ENCODE data around the gene FOXB2.
"Not testable (repeated sequence)": the region's sequence is repeated elsewhere in the genome, so short reads cannot be mapped to it uniquely, and the experiment has no call there.

FOXB2 gene

GRCh38 chr9:77019236-77019925 lies at the start of gene FOXB2:
Gene FOXB2 (plus strand): TSS chr9:77019655. CDS start chr9:77019655, 0 bp downstream.
- DNase-seq (ENCODE audit: low read depth, low spot score) = no peak

GRCh38 chr9:76969716-76970115 lies 49.7 kb upstream of the FOXB2 start:
- no peak for DNase-seq (ENCODE audit: low read depth, low spot score)

DNA sequence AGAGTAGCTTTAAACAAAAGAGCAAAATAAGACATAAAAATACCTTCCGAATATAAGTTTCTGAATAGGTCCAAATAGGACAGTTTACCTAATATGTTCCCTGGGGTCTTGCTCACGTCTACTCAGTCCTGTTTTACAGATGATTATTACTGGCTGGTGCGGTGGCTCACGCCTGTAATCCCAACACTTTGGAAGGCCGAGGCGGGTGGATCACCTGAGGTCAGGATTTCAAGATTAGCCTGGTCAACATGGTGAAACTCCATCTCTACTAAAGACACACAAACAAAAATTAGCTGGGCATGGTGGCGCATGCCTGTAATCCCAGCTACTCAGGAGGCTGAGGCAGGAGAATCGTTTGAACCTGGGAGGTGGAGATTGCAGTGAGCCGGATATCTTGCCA lies 40.6 kb upstream of the FOXB2 start:
- not testable (repeated sequence) for DNase-seq (ENCODE audit: low read depth, low spot score)

DNA sequence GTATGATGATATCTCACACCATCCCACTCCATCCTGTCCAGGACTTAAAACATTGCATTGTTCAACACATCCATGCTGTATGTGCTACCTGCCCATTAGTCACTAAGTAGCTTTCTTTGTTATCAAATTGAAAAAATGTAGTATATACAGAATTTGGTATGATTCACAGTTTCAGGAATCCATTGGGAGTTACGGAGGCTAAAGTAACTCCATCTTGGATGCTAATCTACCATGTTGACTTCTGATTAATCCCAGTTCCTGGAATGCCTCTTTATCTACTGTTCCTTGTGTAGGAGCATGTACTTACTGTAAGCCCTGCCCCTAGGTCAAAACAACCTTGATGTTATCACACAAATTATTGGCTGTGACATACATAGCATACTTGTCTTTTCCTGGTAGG lies 38.9 kb upstream of the FOXB2 start:
- no peak for DNase-seq (ENCODE audit: low read depth, low spot score)

GRCh38 chr9:76984486-76984885 lies 35.0 kb upstream of the FOXB2 start:
- no peak for DNase-seq (ENCODE audit: low read depth, low spot score)

GRCh38 chr9:76985581-76985980 lies 33.9 kb upstream of the FOXB2 start:
- no peak for DNase-seq (ENCODE audit: low read depth, low spot score)

DNA sequence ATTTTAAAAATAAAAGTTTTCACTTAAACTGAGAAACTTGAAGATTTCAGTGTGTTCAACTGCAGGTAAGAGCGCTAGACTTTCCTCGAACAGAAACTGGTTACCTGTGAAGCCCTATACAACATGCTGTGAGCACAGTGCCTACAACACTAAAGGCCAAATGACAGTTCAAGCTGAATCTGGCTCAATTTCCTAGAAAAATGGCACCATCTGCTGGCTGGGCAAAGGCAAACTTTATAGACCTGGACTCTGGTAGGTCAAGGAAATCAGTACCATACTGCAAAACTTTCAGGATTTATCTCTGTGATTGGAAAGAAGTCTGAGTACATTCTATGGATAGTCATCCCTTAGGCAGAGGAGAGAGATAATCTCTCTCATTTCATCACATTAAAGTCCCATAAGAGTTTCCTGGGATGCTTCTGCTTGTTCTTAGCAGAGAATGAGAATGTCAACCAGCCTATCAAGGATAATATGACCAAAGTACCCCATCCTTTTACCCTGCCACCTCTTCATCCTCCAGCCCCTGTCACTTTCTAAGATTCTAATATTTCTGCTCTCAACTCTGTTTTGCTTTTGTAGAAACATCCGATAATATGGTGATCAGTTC lies 31.8 kb upstream of the FOXB2 start:
- DNase-seq (ENCODE audit: low read depth, low spot score) = no peak

DNA sequence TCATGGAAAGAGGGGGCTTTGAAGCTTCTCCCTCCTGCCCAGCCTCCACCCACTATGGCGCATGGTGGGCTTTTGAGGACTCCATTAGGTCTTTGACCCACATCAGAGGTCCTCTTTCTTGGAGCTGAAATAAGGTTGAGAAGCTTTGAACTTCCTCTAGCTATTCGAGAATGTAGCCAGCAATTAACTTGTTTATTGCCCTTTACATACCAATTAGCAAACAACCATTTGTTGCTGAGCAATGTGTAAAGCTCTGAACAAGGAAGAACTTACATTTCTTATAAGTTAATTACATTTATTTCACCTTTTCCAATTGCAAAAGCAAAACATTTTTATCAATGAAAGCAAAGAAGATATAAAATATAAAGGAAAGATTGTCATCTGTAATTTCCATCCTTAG lies 30.5 kb upstream of the FOXB2 start:
- DNase-seq (ENCODE audit: low read depth, low spot score) = no peak

- DNase-seq (ENCODE audit: low read depth, low spot score) = no peak
Measured at GRCh38 chr9:76989501-76989900, 30.0 kb upstream of the FOXB2 start.

DNA sequence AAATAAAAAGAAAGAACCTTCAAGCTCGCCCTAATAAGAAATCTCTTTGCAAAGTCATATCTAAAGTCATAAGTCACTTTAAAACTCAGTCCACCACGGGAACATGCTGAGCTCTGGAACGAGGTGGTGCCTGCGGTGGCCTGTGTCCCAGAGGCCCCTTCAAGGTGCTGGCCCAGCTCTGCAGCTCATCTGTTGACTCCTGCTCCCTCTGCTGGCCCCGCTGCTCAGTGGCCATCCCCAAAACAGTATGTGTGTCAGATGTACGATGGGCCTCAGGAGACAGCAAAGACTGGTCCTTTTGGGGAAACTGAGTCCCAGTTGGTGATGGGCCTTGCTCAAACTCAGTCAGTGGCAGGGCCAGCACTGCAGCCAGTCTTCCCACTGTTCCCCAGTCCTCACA lies 22.8 kb upstream of the FOXB2 start:
- DNase-seq (ENCODE audit: low read depth, low spot score) = no peak

- DNase-seq (ENCODE audit: low read depth, low spot score) = no peak
Measured at GRCh38 chr9:76999261-76999660, 20.2 kb upstream of the FOXB2 start.

DNA sequence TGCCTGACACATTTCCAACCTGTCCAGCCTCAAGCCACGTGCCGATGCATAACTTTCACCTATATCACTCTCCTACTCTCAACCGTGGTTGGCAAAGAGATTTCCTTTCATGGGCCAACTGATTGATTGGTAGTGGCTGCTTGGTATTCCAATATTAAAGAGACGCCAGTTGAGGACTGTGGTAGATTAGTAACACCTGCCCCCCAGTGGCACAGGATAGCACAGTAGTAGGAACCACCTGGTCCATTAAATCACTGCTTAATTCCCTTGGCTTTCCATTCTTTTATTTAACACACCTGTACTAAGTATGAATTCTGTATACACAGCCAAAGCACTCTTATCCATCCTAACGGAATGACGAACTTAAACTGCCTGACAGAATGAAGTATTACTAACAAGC lies 19.1 kb upstream of the FOXB2 start:
- no peak for DNase-seq (ENCODE audit: low read depth, low spot score)

DNA sequence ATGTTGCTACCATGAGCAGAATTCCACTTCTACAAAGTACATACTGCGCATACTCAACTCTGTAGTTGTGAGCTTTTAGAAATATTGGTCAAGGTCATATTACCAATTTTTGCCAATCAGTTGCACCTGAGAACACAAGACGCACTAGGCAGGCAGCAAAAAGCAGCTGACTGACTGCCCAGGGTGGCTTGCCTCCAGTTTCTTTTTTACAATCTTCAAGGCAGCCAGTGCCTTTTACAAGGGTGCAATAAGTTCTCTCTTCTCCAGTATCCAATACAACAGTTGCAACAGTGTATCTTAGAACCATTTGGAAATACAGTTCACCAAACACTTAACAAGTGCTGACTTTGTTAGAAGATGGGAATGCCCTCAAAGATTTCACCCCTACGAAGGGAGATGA lies 16.1 kb upstream of the FOXB2 start:
- no peak for DNase-seq (ENCODE audit: low read depth, low spot score)

- no peak for DNase-seq (ENCODE audit: low read depth, low spot score)
Measured at GRCh38 chr9:77005216-77005615, 14.2 kb upstream of the FOXB2 start.

- DNase-seq (ENCODE audit: low read depth, low spot score) = no peak
Measured at GRCh38 chr9:77010527-77010926, 8.9 kb upstream of the FOXB2 start.

DNA sequence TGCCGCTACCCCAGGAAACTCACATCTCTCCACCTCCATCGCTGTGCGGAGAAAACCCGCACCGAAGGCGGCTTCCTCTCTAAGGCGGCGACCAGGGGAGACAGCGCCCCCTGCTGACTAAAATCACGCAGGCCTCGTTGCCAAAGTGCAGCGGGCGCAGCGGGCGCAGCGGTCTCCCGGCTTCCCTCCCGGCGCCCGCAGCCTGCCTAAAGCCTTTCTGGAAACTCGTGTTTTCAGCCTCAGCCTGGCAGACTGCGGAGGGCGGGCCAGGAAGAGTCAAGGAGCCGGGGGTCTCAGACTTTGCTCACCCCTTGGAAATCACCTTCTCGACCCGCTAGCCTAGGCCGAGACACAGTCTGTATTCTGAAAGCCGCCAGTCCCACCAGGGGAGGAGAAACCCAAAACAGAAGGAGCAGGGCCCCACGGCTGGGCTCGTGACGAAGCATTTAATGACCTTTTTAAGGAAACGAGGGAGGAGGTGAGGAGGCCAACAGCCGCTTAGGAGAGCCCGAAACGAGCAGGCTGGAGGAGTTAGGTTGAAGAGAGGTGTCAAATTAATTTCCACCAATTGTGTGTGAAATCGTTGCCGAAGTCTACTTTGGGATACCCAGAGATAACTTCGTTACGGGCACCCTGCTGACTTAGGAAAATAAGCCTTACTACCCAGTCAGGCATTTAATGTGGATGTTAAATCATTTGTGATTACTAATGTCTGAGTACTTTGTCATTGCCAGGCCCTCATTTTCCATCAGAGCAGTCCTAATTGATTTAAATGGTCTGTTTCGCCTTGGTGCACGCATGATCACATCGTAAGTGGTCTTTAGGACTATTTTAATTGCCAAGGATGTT lies 7.3 kb upstream of the FOXB2 start:
- DNase-seq (ENCODE audit: low read depth, low spot score) = peak; percentile 43

DNA sequence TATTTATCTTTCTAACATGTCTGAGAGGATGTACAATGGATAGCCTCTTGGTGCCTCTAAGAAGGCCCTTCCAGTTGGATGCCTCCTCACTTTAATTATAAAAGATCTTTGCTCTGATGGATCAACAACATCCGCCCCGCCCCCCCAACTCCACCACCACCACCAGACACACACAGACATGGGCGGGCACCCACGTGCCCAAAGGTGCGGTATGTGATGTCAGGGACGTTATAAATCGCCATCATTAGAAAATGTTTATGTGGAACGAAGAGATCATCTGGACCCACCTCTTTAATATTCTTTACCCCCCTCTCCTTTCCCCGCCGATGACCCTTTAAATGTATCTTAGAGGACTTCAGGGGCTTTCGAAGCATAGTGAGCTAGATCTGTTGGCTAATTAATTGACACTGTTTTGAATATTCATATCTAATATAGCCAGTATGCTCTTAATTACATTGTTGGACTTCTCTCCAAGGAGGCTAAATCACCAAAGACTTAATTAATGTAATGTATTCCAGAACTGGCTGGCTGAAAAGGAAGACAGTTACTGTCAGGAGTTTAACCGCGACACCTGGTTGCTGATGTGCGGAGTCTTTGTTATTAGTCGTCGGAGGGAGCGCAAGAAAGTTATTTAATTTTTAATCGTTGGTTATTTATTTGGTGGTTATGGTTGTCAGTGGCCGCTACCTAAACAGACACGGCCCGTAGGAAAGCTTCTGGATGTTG lies 6.1 kb upstream of the FOXB2 start:
- DNase-seq (ENCODE audit: low read depth, low spot score) = no peak

GRCh38 chr9:77013932-77014596 lies 5.4 kb upstream of the FOXB2 start:
- no peak for DNase-seq (ENCODE audit: low read depth, low spot score)

DNA sequence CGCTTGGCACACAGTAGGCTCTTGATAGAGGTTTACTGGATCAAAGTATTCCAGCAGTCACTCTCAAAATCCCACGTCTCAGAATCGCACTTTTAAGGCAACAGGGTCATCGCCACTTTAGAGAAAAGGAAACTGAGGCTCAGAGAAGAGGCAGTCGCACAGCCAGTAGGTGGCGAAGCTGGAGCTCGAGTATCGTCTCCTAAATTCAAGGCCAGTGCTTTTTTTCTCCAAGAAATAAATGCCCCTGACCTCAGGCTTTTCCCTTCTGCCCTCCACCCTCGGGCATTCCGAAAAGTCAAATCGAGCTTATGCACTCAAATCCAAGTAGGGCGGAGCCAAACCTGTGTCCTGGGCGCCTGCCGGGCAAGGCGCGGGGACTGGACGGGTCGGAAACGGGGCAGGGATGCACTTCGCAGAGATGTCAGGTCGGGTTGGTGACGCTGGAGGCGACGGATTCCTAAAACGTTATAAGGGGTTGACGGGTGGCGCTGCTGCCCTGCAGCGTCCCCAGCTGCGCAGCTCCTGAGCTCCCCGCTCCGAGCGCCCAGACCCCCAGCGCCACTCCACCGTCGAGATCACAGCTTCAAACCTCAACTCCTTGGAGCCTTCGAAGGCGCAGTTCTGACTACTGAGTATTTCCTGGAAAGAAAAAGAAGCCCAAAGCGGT lies 4.7 kb upstream of the FOXB2 start:
- no peak for DNase-seq (ENCODE audit: low read depth, low spot score)

GRCh38 chr9:77015327-77016048 lies 4.0 kb upstream of the FOXB2 start:
- DNase-seq (ENCODE audit: low read depth, low spot score) = no peak
